ENCODE measurements around the gene CCDC146.

Gene CCDC146

DNA sequence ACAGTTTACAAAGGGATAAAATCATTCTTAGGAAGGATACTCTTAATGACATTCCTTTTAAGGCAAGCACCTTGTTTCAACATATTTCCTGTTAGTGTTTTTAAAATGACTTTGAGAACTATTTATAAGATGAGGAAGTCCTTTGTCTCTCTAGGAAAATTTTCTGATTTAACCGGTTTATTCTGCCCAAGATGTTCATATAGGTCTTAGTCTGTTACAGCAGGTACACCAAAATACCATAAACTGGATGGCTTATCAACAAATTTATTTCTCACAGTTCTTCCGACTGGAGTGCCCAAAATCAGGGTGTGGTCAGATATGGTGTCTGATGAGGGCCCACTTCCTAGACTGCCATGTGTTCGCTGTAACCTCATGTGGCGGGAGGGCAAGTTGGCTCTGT, 215.8 kb downstream of the CCDC146 start:
- DNase-seq (ENCODE audit: low read depth) = peak; percentile 22
- TF ChIP-seq, protein P1, sequence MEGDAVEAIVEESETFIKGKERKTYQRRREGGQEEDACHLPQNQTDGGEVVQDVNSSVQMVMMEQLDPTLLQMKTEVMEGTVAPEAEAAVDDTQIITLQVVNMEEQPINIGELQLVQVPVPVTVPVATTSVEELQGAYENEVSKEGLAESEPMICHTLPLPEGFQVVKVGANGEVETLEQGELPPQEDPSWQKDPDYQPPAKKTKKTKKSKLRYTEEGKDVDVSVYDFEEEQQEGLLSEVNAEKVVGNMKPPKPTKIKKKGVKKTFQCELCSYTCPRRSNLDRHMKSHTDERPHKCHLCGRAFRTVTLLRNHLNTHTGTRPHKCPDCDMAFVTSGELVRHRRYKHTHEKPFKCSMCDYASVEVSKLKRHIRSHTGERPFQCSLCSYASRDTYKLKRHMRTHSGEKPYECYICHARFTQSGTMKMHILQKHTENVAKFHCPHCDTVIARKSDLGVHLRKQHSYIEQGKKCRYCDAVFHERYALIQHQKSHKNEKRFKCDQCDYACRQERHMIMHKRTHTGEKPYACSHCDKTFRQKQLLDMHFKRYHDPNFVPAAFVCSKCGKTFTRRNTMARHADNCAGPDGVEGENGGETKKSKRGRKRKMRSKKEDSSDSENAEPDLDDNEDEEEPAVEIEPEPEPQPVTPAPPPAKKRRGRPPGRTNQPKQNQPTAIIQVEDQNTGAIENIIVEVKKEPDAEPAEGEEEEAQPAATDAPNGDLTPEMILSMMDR (IDR thresholded peaks at IDR 0.05; ENCODE audit: low read length, missing control alignments) = no peak
- H3K4me3 ChIP-seq (replicated peaks; ENCODE audit: low read depth, low read length) = no peak overlapping the region

DNA sequence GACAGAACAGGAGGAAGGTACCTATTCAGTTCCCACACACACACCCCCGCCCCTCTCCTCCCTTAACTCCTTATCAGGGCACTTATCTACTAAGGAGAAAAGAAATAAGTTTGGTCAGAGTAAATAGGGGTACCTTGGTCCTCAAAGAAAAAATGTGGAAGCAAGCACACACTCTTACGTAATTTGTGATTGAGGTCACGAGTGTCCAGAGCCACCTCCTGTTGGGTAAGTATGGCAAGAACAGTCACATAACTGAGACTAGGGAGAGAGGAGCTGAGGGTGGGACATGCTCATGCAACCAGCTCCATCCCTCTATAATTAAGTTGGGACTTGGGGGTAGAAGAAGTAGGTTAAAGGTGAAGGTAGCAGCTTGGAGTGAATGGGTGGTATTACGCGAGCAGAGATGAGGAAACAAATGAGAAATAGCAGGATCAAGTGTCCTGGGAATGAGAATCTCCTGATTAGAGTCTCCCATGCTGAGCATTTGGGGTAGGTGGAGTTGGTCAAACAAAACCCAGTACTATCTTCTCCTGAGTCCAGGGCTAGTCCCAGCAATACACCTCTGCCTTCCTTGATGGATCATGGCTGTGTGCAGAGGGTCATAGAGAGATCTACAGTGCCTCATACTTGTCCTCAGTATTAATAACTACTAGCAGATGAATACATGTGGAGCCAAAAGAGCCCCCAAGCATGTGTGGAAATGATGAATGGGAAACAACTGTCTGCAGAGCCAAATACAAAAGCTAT, 216.6 kb downstream of the CCDC146 start:
- no peak overlapping the region for H3K4me3 ChIP-seq (replicated peaks; ENCODE audit: low read depth, low read length)
- TF ChIP-seq, protein P1 (IDR thresholded peaks at IDR 0.05; ENCODE audit: low read length, missing control alignments) = no peak
- peak; percentile 65 for DNase-seq (ENCODE audit: low read depth)

DNA sequence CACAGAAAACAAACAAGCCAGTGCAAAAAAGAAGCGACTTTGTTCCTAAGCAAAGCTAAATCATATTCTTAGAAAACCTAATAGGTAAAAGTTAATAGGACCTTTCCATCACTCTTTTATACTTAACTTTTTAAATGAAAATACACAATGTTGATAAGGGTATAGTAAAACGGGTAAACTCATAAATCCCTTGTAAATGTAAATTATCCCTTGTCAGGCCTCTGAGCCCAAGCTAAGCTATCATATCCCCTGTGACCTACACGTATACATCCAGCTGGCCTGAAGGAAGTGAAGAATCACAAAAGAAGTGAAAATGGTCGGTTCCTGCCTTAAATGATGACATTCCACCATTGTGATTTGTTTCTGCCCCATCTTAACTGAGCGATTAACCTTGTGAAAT, 217.3 kb downstream of the CCDC146 start:
- no peak overlapping the region for H3K4me3 ChIP-seq (replicated peaks; ENCODE audit: low read depth, low read length)
- TF ChIP-seq, protein P1 (IDR thresholded peaks at IDR 0.05; ENCODE audit: low read length, missing control alignments) = no peak
- no peak for DNase-seq (ENCODE audit: low read depth)
